ENCODE data around the gene ALDH3A2. TPM values are rescaled to one million over a fixed set of nuclear protein-coding genes. Genes with fewer than 3 reads are reported as not detected.

ALDH3A2 gene
- total and polyA plus RNA-seq, 2 donors (not counting 1 experiment from before 2014, with no cell fraction given): 7.5 to 35.1 TPM

DNA sequence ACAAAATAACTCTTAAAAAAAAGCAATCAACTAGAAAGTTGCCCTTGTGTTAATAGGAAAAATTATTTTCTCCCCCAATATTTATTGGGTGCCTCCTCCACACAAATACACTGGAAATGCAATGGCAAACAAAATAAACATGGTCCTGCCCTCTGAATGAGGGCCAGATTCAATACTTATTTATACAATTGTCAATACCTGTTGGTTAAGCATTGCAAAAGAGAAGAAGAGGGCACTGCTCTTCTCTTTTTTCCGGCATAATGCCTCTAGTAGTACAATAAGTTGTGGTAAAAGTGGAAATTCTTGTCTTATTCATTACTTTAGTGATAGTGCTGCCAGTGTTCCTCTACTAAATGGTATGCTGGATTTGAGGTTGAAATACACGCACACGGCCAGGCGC is 22.5 kb upstream of the ALDH3A2 start:
- intact Hi-C loops (cut with micrococcal nuclease): no loop called here
- Histone ChIP-seq H3K27ac (ENCODE audit: low read length in 2 of 2) (no peak overlapping the region), H3K79me2 (ENCODE audit: control insufficient read depth, insufficient read depth, low read length) (no peaks in the 10 kb centered on the region), H2AFZ (ENCODE audit: insufficient read depth, low read depth, low read length, poor library complexity, severe bottlenecking) (no peak overlapping the region), H3K9ac (ENCODE audit: low read length) (no peak overlapping the region), H3K4me2 (replicated peaks; ENCODE audit: low read depth, low read length, poor library complexity, severe bottlenecking) (no peak overlapping the region), H3K4me1 (ENCODE audit: control insufficient read depth in 2 of 2, insufficient read depth in 2 of 2, low read length in 2 of 2) (no peaks in the 10 kb centered on the region), H3K4me3 (ENCODE audit: control extremely low read depth in 1 of 5, extremely low read depth in 1 of 5, insufficient read depth in 1 of 5, low read depth in 2 of 5, low read length in 4 of 5) (no peak overlapping the region), H4K20me1 (ENCODE audit: control insufficient read depth, insufficient read depth, low read length, poor library complexity, severe bottlenecking) (no peaks in the 10 kb centered on the region), H3K36me3 (replicated peaks in 1 of 2; ENCODE audit: control extremely low read depth in 1 of 2, control insufficient read depth in 1 of 2, extremely low read depth in 1 of 2, insufficient read depth in 2 of 2, low read length in 1 of 2) (no peaks in the 10 kb centered on the region), H3K9me3 (ENCODE audit: control extremely low read depth in 1 of 3, control insufficient read depth in 2 of 3, insufficient read depth in 1 of 3, low read length in 2 of 3) (peaks cover 0 to 6% (median 1%) of the 10 kb centered on the region in 3 donors), H3K27me3 (replicated peaks in 1 of 4; ENCODE audit: control extremely low read depth in 1 of 4, control insufficient read depth in 3 of 4, insufficient read depth in 4 of 4, low read length in 3 of 4) (peaks cover 0 to 13% (median 4%) of the 10 kb centered on the region in 4 experiments)
- Mint-ChIP-seq H3K4me3 (no peak overlapping the region), H3K4me1 (no peaks in the 10 kb centered on the region), H3K9me3 (ENCODE audit: insufficient read depth) (peaks cover 3% of the 10 kb centered on the region), H3K27me3 (peaks cover 13% of the 10 kb centered on the region), H3K27ac (no peak overlapping the region)
- ChIA-PET CTCF (no interaction called here), POLR2A (no interaction called here)
- ATAC-seq (ENCODE audit: low read depth) (no peak), DNase-seq (no peak)
- TF ChIP-seq, protein P1, sequence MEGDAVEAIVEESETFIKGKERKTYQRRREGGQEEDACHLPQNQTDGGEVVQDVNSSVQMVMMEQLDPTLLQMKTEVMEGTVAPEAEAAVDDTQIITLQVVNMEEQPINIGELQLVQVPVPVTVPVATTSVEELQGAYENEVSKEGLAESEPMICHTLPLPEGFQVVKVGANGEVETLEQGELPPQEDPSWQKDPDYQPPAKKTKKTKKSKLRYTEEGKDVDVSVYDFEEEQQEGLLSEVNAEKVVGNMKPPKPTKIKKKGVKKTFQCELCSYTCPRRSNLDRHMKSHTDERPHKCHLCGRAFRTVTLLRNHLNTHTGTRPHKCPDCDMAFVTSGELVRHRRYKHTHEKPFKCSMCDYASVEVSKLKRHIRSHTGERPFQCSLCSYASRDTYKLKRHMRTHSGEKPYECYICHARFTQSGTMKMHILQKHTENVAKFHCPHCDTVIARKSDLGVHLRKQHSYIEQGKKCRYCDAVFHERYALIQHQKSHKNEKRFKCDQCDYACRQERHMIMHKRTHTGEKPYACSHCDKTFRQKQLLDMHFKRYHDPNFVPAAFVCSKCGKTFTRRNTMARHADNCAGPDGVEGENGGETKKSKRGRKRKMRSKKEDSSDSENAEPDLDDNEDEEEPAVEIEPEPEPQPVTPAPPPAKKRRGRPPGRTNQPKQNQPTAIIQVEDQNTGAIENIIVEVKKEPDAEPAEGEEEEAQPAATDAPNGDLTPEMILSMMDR (IDR thresholded peaks at IDR 0.05): no peak
- no peak for TF ChIP-seq EZH2 (IDR thresholded peaks at IDR 0.05; ENCODE audit: borderline replicate concordance, insufficient read depth, low read depth, low read length, poor library complexity, severe bottlenecking)
- WGBS (ENCODE audit: insufficient coverage): 100% methylated on average over 3 of the region's 4 CpGs

DNA sequence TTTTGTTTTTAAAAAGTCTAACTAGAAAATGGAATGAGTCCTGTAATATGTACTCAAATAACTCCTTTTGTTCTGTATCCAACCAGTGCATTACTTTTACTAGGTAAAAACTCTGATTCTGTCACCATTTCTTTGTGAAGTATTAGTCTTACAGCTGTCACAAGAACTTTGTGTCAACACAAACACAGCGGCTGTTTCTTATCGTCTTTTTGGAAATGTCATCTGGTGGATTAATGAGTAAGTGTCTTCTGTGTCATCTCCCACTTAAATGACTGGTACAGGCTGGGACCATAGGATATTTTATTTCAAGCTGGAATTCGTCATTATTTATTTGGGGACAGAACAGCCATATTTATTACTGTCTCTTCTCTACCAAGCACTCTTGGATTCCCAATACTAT is 19.1 kb upstream of the ALDH3A2 start:
- intact Hi-C loops (cut with micrococcal nuclease): no loop called here
- ATAC-seq (ENCODE audit: low read depth) (no peak), DNase-seq (no peak)
- no peak overlapping the region for H3K27ac ChIP-seq (ENCODE audit: low read length in 2 of 2)
- Mint-ChIP-seq H3K27ac (no peak overlapping the region), H3K27me3 (peaks cover 24% of the 10 kb centered on the region), H3K4me3 (no peak overlapping the region), H3K9me3 (ENCODE audit: insufficient read depth) (no peaks in the 10 kb centered on the region), H3K4me1 (no peaks in the 10 kb centered on the region)
- H3K79me2 ChIP-seq (ENCODE audit: control insufficient read depth, insufficient read depth, low read length): no peaks in the 10 kb centered on the region
- H3K4me3 ChIP-seq (ENCODE audit: control extremely low read depth in 1 of 5, extremely low read depth in 1 of 5, insufficient read depth in 1 of 5, low read depth in 2 of 5, low read length in 4 of 5): no peak overlapping the region
- H3K36me3 ChIP-seq (replicated peaks in 1 of 2; ENCODE audit: control extremely low read depth in 1 of 2, control insufficient read depth in 1 of 2, extremely low read depth in 1 of 2, insufficient read depth in 2 of 2, low read length in 1 of 2): no peaks in the 10 kb centered on the region
- ChIA-PET CTCF (interaction anchor here (1.0 kb wide), 1 partner anchor 17 kb away, joined by 3 read pairs; no protein-coding TSS in a partner anchor), POLR2A (no interaction called here)
- H3K4me2 ChIP-seq (replicated peaks; ENCODE audit: low read depth, low read length, poor library complexity, severe bottlenecking): no peak overlapping the region
- no peaks in the 10 kb centered on the region for H4K20me1 ChIP-seq (ENCODE audit: control insufficient read depth, insufficient read depth, low read length, poor library complexity, severe bottlenecking)
- no peak overlapping the region for H3K9ac ChIP-seq (ENCODE audit: low read length)
- H3K27me3 ChIP-seq (replicated peaks in 1 of 4; ENCODE audit: control extremely low read depth in 1 of 4, control insufficient read depth in 3 of 4, insufficient read depth in 4 of 4, low read length in 3 of 4): peaks cover 0 to 10% (median 2%) of the 10 kb centered on the region in 4 experiments
- H2AFZ ChIP-seq (ENCODE audit: insufficient read depth, low read depth, low read length, poor library complexity, severe bottlenecking): no peak overlapping the region
- peaks cover 0 to 1% (median 0%) of the 10 kb centered on the region in 3 donors for H3K9me3 ChIP-seq (ENCODE audit: control extremely low read depth in 1 of 3, control insufficient read depth in 2 of 3, insufficient read depth in 1 of 3, low read length in 2 of 3)
- 100% methylated on average over 1 of the region's 3 CpGs for WGBS (ENCODE audit: insufficient coverage)
- H3K4me1 ChIP-seq (ENCODE audit: control insufficient read depth in 2 of 2, insufficient read depth in 2 of 2, low read length in 2 of 2): no peaks in the 10 kb centered on the region
- TF ChIP-seq EZH2 (IDR thresholded peaks at IDR 0.05; ENCODE audit: borderline replicate concordance, insufficient read depth, low read depth, low read length, poor library complexity, severe bottlenecking): no peak
- TF ChIP-seq, protein P1 (IDR thresholded peaks at IDR 0.05): no peak
